Cardiac muscle cell (in vitro differentiated cells and primary cell): ENCODE data around the gene TNFAIP8L3. TPM values are rescaled to one million over a fixed set of nuclear protein-coding genes. Genes with fewer than 3 reads are reported as not detected.
"Not testable (repeated sequence)": the region's sequence is repeated elsewhere in the genome, so short reads cannot be mapped to it uniquely, and the experiment has no call there.

Source experiments
- DNase-seq, 2 donors: peaks; one replicate each; pipeline versions ENCODE4 v3.0.0 to v3.0.0-alpha.2; 2010 to 2017; ENCODE audit warnings: low read depth in 1 of 2, low spot score in 1 of 2
- H3K27ac ChIP-seq: fragments of 200-600 bp; sonication (generic); 2 replicates; pipeline ENCODE4 v1.5.1; 2016
- H3K27me3 ChIP-seq: fragments of 200-600 bp; sonication (generic); 2 replicates; pipeline ENCODE4 v1.6.0; 2016; ENCODE audit warnings: control low read depth
- H3K36me3 ChIP-seq: fragments of 200-600 bp; sonication (generic); 2 replicates; pipeline ENCODE4 v1.5.1; 2016; ENCODE audit warnings: control low read depth
- H3K4me1 ChIP-seq: fragments of 200-600 bp; sonication (generic); 2 replicates; pipeline ENCODE4 v1.8.1; 2017; ENCODE audit warnings: low read depth, mild to moderate bottlenecking, mixed run types
- H3K4me3 ChIP-seq: fragments of 200-600 bp; sonication (generic); 2 replicates; pipeline ENCODE4 v1.5.1; 2016; ENCODE audit warnings: mild to moderate bottlenecking
- H3K9me3 ChIP-seq: fragments of 200-600 bp; sonication (generic); 2 replicates; pipeline ENCODE4 v1.5.1; 2017; ENCODE audit warnings: low read depth, mild to moderate bottlenecking, control low read depth
- polyA plus RNA-seq: library from polyadenylated mRNA; unstranded; fragments of >200 nt; fragmentation: Nextera tagmentation; extraction: Ambion mirVana; gene quantifications from 2 replicates; pipeline ENCODE4 v1.2.1, GENCODE V29; 2016
- total RNA-seq: library from RNA; depleted of rRNA; stranded (reverse); fragments of >200 nt; gene quantifications from 2 replicates; pipeline ENCODE4 v1.2.3, GENCODE V29; 2016
- TF ChIP-seq, protein P1 (sequence below): IDR thresholded peaks from 2 replicates; pipeline ENCODE4 v1.5.1; 2012; ENCODE audit warnings: low read depth, mild to moderate bottlenecking, low read length

Gene TNFAIP8L3
- total and polyA plus RNA-seq, 2 experiments from 2014 or later: not detected

DNA sequence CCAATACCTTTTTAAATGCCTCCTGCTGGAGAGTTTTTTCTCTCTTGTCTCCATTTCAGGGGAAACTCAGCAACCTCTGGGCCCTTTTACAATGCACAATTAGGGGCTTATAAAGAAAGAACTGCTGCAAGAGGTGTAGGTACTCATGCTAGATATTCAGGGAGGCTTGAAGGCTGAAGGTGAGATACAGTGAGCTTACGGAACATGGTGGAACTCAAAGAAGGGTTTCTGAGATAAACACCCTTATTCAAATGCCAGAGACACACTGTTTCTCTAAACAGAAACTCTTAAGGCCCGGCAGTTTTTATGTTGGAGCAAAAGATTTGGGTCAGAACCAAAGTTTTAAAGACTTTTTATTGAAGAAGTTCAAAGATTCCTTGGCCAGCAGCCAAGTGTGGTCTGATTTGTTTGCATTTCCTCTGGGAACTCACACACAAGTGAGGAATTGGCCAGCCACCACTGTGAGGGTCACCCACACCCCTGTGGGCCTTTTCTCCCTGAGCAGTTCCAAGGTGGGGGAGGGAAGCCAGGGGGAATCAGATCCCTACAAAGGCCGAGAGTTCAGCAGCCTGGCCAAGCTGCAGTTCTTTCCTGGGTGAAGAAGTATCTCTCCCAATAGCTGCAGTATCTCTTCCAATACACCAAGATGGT is 47.8 kb downstream of the TNFAIP8L3 start:
- Histone ChIP-seq H3K27ac (no peak overlapping the region), H3K4me1 (no peaks in the 10 kb centered on the region), H3K27me3 (no peaks in the 10 kb centered on the region), H3K9me3 (no peaks in the 10 kb centered on the region), H3K4me3 (no peak overlapping the region), H3K36me3 (no peaks in the 10 kb centered on the region)
- TF ChIP-seq, protein P1, sequence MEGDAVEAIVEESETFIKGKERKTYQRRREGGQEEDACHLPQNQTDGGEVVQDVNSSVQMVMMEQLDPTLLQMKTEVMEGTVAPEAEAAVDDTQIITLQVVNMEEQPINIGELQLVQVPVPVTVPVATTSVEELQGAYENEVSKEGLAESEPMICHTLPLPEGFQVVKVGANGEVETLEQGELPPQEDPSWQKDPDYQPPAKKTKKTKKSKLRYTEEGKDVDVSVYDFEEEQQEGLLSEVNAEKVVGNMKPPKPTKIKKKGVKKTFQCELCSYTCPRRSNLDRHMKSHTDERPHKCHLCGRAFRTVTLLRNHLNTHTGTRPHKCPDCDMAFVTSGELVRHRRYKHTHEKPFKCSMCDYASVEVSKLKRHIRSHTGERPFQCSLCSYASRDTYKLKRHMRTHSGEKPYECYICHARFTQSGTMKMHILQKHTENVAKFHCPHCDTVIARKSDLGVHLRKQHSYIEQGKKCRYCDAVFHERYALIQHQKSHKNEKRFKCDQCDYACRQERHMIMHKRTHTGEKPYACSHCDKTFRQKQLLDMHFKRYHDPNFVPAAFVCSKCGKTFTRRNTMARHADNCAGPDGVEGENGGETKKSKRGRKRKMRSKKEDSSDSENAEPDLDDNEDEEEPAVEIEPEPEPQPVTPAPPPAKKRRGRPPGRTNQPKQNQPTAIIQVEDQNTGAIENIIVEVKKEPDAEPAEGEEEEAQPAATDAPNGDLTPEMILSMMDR: no peak
- DNase-seq: peak in 1 of 2 donors; percentile 57

DNA sequence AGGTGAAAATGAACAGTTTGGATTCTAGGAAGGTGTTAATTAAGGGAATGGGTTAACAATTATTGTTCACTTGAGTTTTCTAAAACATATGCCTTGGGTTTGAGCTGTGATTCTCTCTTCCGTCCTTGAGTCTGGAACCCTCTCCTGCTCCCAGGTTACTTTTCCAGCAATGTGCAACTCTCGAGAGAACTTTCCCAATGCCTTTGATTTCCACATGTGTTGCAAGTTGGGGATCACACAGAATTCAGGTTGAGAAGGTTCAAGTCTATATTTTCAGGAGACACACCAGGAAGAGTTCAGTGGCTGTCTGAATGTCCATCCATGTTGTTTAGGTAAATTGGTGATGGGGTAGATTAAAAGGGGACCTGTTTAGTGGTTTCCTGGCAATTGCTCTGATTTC is 48.7 kb downstream of the TNFAIP8L3 start:
- TF ChIP-seq, protein P1: no peak
- H3K4me1 ChIP-seq: no peaks in the 10 kb centered on the region
- no peak for DNase-seq
- H3K27me3 ChIP-seq: no peaks in the 10 kb centered on the region
- no peak overlapping the region for H3K27ac ChIP-seq
- H3K36me3 ChIP-seq: no peaks in the 10 kb centered on the region
- no peak overlapping the region for H3K4me3 ChIP-seq
- no peaks in the 10 kb centered on the region for H3K9me3 ChIP-seq

DNA sequence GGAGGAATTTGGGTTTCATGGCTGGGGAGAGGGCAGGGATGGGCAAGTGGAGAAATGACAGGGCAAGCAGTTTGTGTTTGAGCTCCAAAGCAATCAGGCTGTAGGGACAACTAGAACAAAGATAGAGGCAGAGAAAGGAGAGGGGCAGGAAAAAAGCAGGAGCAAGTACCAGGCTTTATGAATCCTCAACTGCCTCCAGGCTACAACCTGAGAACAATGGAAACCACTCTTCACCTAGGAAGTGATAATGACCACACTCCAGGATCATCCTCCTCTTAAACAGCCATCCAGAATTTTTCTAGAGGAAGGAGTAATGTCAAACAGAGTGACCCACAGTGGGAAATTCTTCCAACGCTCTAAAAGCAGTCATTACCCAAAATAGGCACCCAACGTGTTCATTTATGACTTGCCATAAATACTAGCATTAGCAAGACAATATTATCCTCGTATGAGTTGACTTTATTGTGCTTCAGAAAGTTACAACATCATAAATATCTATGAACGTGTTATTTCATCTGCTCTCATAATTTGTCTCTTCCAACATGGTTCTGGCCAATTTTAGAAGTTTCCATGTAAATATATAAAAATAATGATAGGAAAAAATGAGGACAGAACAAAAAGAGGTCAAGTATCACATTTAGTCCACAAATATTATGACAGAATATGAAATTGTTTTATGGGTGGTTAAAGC is 50.5 kb downstream of the TNFAIP8L3 start:
- no peaks in the 10 kb centered on the region for H3K36me3 ChIP-seq

DNA sequence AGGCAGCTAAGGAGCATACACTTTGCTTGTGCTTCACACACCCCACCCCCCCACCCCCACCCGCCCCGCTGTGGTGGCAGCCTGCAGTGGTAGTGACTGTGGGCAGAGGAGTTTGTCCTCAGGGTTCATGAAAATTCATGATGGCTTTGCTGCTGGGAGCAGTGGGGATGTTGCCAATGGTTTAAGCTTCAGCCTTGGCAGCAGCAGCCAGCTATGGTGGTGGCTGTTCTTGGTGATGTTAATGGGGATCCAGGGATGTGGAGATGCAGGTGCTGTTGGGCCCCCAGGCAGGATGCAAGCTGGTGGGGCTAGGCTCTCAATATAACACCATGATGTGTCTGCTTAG is 55.8 kb downstream of the TNFAIP8L3 start:
- DNase-seq: no peak
- TF ChIP-seq, protein P1: no peak
- H3K27ac ChIP-seq: no peak overlapping the region
- H3K27me3 ChIP-seq: no peaks in the 10 kb centered on the region
- no peaks in the 10 kb centered on the region for H3K9me3 ChIP-seq
- no peaks in the 10 kb centered on the region for H3K4me1 ChIP-seq
- H3K36me3 ChIP-seq: no peaks in the 10 kb centered on the region
- H3K4me3 ChIP-seq: no peak overlapping the region

More for the DNA sequence above, 50.5 kb downstream of the TNFAIP8L3 start:
- Histone ChIP-seq H3K27ac (no peak overlapping the region), H3K27me3 (no peaks in the 10 kb centered on the region), H3K4me3 (no peak overlapping the region), H3K4me1 (no peaks in the 10 kb centered on the region), H3K9me3 (no peaks in the 10 kb centered on the region)
- TF ChIP-seq, protein P1: no peak
- DNase-seq: no peak

DNA sequence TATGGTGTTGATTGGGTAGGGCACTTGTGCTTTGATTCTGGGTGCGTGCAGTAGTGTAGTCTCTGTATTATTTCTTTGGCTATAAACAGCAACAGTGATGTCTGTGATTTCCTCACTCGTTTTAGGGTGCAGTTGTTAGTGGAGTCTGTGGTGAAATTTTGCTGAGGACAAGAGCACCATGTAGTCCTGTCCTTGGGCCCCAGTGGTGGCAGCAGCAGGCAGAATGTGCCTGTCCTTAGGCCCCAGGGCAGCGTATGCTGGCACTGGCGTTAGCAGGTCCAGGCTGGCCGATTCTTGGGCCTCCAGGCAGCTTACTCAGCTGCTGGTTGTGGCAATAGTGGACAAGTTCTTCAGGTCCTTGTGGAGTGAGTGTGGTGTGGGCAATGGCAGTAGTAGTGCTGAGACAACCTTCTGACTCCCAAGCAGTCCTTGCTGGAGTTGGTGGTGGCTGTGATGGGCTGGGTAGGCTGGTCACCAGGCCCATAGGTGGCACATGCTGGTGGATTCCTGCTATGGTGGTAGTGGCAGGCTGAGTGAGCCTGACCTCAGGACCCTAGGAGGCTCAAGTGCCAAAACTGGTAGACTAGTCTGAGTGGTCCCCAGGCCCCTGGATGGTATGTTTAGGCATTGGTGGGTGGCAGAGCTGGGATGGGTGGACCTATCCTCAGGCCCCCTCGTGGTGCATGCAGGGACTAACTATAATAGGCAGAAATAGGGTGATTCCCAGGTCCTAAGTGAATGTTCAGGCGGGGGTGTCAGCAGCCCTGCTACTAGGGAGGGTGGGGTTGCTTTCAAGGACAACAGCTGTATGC is 56.3 kb downstream of the TNFAIP8L3 start:
- Histone ChIP-seq H3K27ac (no peak overlapping the region), H3K9me3 (no peaks in the 10 kb centered on the region), H3K4me3 (no peak overlapping the region), H3K4me1 (no peaks in the 10 kb centered on the region), H3K36me3 (no peaks in the 10 kb centered on the region), H3K27me3 (no peaks in the 10 kb centered on the region)
- TF ChIP-seq, protein P1: no peak
- DNase-seq: no peak

DNA sequence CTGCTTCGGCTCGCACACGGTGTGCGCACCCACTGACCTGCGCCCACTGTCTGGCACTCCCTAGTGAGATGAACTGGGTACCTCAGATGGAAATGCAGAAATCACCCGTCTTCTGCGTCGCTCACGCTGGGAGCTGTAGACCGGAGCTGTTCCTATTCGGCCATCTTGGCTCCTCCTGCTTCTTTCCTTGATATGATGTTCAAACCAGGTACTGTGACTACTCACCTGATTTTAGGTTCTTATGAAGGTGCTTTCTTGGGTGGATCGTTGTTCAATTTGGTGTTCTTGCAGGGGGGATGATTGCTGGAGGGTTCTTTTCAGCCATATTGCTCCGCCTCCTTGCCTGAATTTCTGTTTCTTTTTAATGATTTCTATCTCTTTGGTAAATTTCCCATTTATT is 57.2 kb downstream of the TNFAIP8L3 start:
- not testable (repeated sequence) for H3K27ac ChIP-seq, H3K27me3 ChIP-seq, DNase-seq, H3K9me3 ChIP-seq, H3K4me1 ChIP-seq, H3K36me3 ChIP-seq, H3K4me3 ChIP-seq
